GM18499 (cell line): ENCODE results near the gene HDAC8.

Experiments used
- ATAC-seq: cut with Tn5 transposase; IDR thresholded peaks from one replicate; pipeline ENCODE4 v1.9.1; 2021; ENCODE audit warnings: moderate number of reproducible peaks; ENCODE audit not compliant: insufficient read depth, unreplicated experiment

The HDAC8 gene

GRCh38 chrX:72304877-72305276, 267.8 kb downstream of the HDAC8 start:
- ATAC-seq: no peak

GRCh38 chrX:72301781-72302180, 270.9 kb downstream of the HDAC8 start:
- ATAC-seq: no peak

GRCh38 chrX:72299891-72300630, 272.6 kb downstream of the HDAC8 start:
- no peak for ATAC-seq

- no peak for ATAC-seq
These were observed 274.5 kb downstream of the HDAC8 start for GRCh38 chrX:72297953-72298730.

- no peak for ATAC-seq
These were observed 275.7 kb downstream of the HDAC8 start for GRCh38 chrX:72296991-72297390.

GRCh38 chrX:72295745-72296144, 276.9 kb downstream of the HDAC8 start:
- no peak for ATAC-seq

- ATAC-seq: no peak
These were observed 278.1 kb downstream of the HDAC8 start for GRCh38 chrX:72294497-72294896.

- no peak for ATAC-seq
These were observed 290.3 kb downstream of the HDAC8 start for GRCh38 chrX:72282302-72282701.

GRCh38 chrX:72280321-72280845, 292.3 kb downstream of the HDAC8 start:
- no peak for ATAC-seq
